Endothelial cell (in vitro differentiated cells): ENCODE data around the gene CHMP2B. TPM values are rescaled to one million over a fixed set of nuclear protein-coding genes. Genes with fewer than 3 reads are reported as not detected.

Experiments used
- DNase-seq: peaks from one replicate; pipeline ENCODE4 v3.0.0; 2021; ENCODE audit warnings: low spot score
- H3K27ac Mint-ChIP-seq: one replicate; pipeline ENCODE4 v1.8.0; 2021; ENCODE audit warnings: mixed read lengths, inconsistent platforms; ENCODE audit not compliant: unreplicated experiment
- H3K27me3 Mint-ChIP-seq: one replicate; pipeline ENCODE4 v1.8.0; 2021; ENCODE audit warnings: mild to moderate bottlenecking, moderate library complexity, mixed read lengths, inconsistent platforms; ENCODE audit not compliant: unreplicated experiment
- H3K36me3 Mint-ChIP-seq: one replicate; pipeline ENCODE4 v1.8.0; 2021; ENCODE audit warnings: mild to moderate bottlenecking, low read depth, mixed read lengths, inconsistent platforms; ENCODE audit not compliant: unreplicated experiment
- H3K4me1 Mint-ChIP-seq: one replicate; pipeline ENCODE4 v1.8.0; 2021; ENCODE audit warnings: mild to moderate bottlenecking, mixed read lengths, inconsistent platforms; ENCODE audit not compliant: unreplicated experiment
- H3K4me3 Mint-ChIP-seq: one replicate; pipeline ENCODE4 v1.8.0; 2021; ENCODE audit warnings: mild to moderate bottlenecking, mixed read lengths, inconsistent platforms; ENCODE audit not compliant: unreplicated experiment
- H3K9me3 Mint-ChIP-seq: one replicate; pipeline ENCODE4 v1.8.0; 2021; ENCODE audit warnings: mixed read lengths, inconsistent platforms; ENCODE audit not compliant: unreplicated experiment
- total RNA-seq: library from RNA; stranded (reverse); fragmentation: NEBNext Ultra II Directional; extraction: Animal tissue kit (Norgen Biotek cat#: 25700); gene quantifications from one replicate; pipeline ENCODE4 v1.2.1, GENCODE V29; 2021; ENCODE audit not compliant: unreplicated experiment
- TF ChIP-seq, protein P1 (sequence below): fragments of 200-600 bp; sonication (generic); IDR thresholded peaks from one replicate; pipeline ENCODE4 v1.5.0; 2021; ENCODE audit warnings: antibody characterized with exemption; ENCODE audit not compliant: unreplicated experiment

CHMP2B gene
- total RNA-seq, 1 donor from 2014 or later, result 40.7 TPM

DNA sequence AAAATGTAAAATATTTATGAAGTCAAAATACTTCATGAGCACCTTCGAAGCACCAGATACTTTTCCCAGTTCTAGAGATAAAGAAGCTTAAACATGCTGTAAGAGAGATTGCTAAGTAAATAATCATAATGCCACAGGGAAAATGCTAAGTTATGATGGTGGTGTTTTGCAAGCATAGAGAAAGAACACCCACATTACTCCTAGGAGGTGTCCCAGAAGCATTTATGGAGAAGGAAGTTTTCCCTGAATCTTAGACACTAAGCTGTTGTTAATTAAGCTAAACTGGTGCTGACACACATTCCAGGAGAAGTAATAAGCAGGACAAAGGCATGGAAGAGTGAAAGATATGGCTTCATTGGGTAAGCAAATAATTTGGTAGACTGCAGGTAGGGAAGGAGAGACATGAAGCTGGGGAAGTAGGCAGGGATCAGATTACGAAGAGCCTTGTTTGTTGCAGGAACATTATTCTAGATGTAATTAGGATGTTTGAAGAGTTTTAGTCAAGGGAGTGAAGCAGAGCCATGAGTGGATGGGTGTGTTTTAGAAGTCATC lies 40.4 kb upstream of the CHMP2B start:
- DNase-seq, result no peak
- TF ChIP-seq, protein P1, sequence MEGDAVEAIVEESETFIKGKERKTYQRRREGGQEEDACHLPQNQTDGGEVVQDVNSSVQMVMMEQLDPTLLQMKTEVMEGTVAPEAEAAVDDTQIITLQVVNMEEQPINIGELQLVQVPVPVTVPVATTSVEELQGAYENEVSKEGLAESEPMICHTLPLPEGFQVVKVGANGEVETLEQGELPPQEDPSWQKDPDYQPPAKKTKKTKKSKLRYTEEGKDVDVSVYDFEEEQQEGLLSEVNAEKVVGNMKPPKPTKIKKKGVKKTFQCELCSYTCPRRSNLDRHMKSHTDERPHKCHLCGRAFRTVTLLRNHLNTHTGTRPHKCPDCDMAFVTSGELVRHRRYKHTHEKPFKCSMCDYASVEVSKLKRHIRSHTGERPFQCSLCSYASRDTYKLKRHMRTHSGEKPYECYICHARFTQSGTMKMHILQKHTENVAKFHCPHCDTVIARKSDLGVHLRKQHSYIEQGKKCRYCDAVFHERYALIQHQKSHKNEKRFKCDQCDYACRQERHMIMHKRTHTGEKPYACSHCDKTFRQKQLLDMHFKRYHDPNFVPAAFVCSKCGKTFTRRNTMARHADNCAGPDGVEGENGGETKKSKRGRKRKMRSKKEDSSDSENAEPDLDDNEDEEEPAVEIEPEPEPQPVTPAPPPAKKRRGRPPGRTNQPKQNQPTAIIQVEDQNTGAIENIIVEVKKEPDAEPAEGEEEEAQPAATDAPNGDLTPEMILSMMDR, result no peak
- Mint-ChIP-seq H3K27me3 (no peaks in the 10 kb centered on the region), H3K27ac (no peak overlapping the region), H3K4me3 (no peak overlapping the region), H3K9me3 (no peaks in the 10 kb centered on the region), H3K4me1 (peaks cover 6% of the 10 kb centered on the region), H3K36me3 (no peaks in the 10 kb centered on the region)

DNA sequence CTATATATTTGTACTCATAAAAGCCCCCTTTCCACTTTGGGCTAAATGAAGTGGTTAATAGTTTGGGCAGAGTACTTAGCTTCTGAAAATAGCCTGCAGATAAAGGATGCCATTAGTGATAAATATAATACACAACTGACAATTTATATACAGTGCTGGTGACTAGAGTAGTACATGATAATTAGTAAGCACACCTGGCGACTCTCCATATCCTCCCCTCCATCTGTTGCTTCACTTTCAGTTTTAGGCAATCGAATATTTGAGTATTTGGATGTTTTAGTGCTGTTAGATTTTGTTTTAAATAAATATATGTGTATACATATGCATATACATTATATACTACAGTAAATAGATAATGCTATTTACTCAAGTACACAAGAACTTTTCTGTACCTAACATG lies 35.9 kb upstream of the CHMP2B start:
- Mint-ChIP-seq H3K27me3 (no peaks in the 10 kb centered on the region), H3K4me1 (peaks cover 6% of the 10 kb centered on the region), H3K27ac (no peak overlapping the region), H3K4me3 (no peak overlapping the region), H3K9me3 (no peaks in the 10 kb centered on the region), H3K36me3 (no peaks in the 10 kb centered on the region)
- TF ChIP-seq, protein P1, result no peak
- no peak for DNase-seq

DNA sequence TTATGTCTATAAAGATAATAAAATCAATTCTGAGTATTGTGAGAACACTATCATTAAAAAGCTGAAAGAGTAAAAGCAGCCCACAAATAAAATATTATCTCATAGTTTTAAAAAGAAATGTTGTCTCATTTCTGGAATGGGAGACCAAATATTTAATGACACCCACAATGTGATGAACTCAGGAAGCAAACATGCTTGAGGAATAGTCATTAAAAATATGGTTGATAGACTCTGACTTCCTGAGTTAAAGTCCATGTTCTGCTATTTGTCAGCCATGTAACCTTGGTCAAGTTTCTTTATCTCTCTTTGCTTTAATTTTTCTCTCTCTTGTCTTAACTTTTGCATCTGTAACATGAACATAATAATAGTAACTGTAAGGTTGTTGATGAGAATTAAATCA lies 35.5 kb upstream of the CHMP2B start:
- TF ChIP-seq, protein P1, result no peak
- Mint-ChIP-seq H3K4me3 (no peak overlapping the region), H3K9me3 (no peaks in the 10 kb centered on the region), H3K27ac (no peak overlapping the region), H3K36me3 (no peaks in the 10 kb centered on the region), H3K27me3 (no peaks in the 10 kb centered on the region), H3K4me1 (peaks cover 6% of the 10 kb centered on the region)
- DNase-seq, result no peak

DNA sequence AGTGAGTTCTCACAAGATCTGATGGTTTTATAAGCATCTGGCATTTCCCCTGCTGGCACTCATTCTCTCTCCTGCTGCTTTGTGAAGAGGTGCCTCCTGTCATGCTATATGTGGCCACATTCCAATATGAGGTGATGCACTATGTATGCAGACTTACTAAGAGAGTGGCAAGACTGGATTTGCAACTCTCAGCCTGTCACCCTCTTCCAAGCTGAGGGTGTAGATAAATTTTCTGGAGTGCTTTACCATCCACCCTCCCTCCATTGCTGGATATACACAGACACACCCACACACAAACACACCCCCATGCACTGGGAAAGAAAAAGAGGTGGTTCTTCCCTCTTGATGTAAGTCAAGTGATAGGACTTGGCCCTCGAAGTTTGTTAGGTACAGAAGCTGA lies 30.2 kb upstream of the CHMP2B start:
- Mint-ChIP-seq H3K27ac (no peak overlapping the region), H3K4me1 (no peaks in the 10 kb centered on the region), H3K27me3 (no peaks in the 10 kb centered on the region), H3K4me3 (no peak overlapping the region), H3K9me3 (no peaks in the 10 kb centered on the region), H3K36me3 (no peaks in the 10 kb centered on the region)
- TF ChIP-seq, protein P1, result no peak
- DNase-seq, result no peak

DNA sequence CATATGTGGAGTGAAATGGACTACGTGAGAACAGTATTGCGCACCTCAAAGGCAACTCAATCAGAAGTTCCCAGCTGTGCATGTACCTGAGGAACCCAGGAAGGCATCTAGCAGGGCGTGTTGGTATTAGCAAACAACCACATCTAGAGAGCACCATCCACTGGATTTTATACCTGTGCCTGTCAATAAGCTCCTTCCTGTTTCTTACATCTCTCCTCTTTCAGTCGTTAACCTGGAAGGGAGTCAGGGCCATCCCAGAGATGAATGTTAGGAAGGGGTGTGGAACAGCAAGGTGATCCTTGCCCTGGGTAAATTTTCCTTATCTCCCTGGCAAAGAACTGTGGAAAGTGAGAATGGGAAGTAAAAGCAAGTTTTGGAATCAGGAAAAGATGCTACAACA lies 29.6 kb upstream of the CHMP2B start:
- Mint-ChIP-seq H3K4me1 (no peaks in the 10 kb centered on the region), H3K27ac (no peak overlapping the region), H3K4me3 (no peak overlapping the region), H3K27me3 (no peaks in the 10 kb centered on the region), H3K9me3 (no peaks in the 10 kb centered on the region), H3K36me3 (no peaks in the 10 kb centered on the region)
- DNase-seq, result no peak
- TF ChIP-seq, protein P1, result no peak
